ENCODE results near the gene EIF4G3. TPM values are rescaled to one million over a fixed set of nuclear protein-coding genes. Genes with fewer than 3 reads are reported as not detected.

Gene EIF4G3
- total and polyA plus RNA-seq, 2 of the 8 experiments (the other 6 are each of a cell fraction or from before 2014, with no cell fraction given) = 47.5 to 66.6 TPM

- H3K4me2 ChIP-seq (ENCODE audit: insufficient read depth in 1 of 2, low read depth in 2 of 2, low read length in 2 of 2) = no peak overlapping the region
Measured at GRCh38 chr1:21089731-21090130, 87.0 kb downstream of the EIF4G3 start.

More at GRCh38 chr1:21089731-21090130, 87.0 kb downstream of the EIF4G3 start:
- H2BK15ac ChIP-seq (ENCODE audit: low read length) = no peak overlapping the region
- no peaks in the 10 kb centered on the region for H3K23me2 ChIP-seq (ENCODE audit: low read depth, low read length)
- no peak overlapping the region for H3K23ac ChIP-seq (ENCODE audit: insufficient read length)
- POLR2A ChIA-PET (ENCODE audit: partially characterized antibody) = no interaction called here
- peaks cover 0 to 2% of the 10 kb centered on the region in 2 experiments for H4K20me1 ChIP-seq (replicated peaks in 1 of 2; ENCODE audit: control insufficient read depth in 1 of 2, insufficient read depth in 2 of 2, low read length in 2 of 2)
- H3K27me3 ChIP-seq (replicated peaks in 1 of 4; ENCODE audit: control insufficient read depth in 3 of 4, extremely low read depth in 1 of 4, insufficient read depth in 3 of 4, low read length in 3 of 4) = no peaks in the 10 kb centered on the region
- no peak for TF ChIP-seq JUN (IDR thresholded peaks at IDR 0.05; ENCODE audit: low read depth, low read length)
- no peak for TF ChIP-seq MAFK (IDR thresholded peaks at IDR 0.05; ENCODE audit: low read depth, low read length)
- no peak overlapping the region for H3K27ac ChIP-seq (ENCODE audit: low read depth, low read length)
- no peak overlapping the region for H4K5ac ChIP-seq (ENCODE audit: insufficient read length, low read depth, low read length)
- H3K4ac ChIP-seq (replicated peaks; ENCODE audit: insufficient read length, low read depth, low read length) = no peak overlapping the region
- no peak for DNase-seq (ENCODE audit: low read depth in 1 of 2, low spot score in 2 of 2)
- H3K79me1 ChIP-seq (ENCODE audit: low read depth, low read length) = no peaks in the 10 kb centered on the region
- H3K18ac ChIP-seq (ENCODE audit: extremely low read depth, low read length) = no peak overlapping the region
- no peak overlapping the region for H4K8ac ChIP-seq (ENCODE audit: extremely low read depth, insufficient read depth, low read length)
- no peak for FAIRE-seq
- H3K4me3 ChIP-seq (ENCODE audit: extremely low read depth in 1 of 4, insufficient read depth in 2 of 4, low read depth in 3 of 4, low read length in 4 of 4) = no peak overlapping the region
- no peaks in the 10 kb centered on the region for H3K4me1 ChIP-seq (replicated peaks in 1 of 4; ENCODE audit: control insufficient read depth in 3 of 4, insufficient read depth in 4 of 4, low read length in 3 of 4)
- H2BK5ac ChIP-seq (ENCODE audit: low read depth, low read length) = no peak overlapping the region
- no peak overlapping the region for H3K9ac ChIP-seq (replicated peaks in 1 of 4; ENCODE audit: extremely low read depth in 1 of 4, low read depth in 3 of 4, low read length in 3 of 4)
- no peak overlapping the region for H2BK120ac ChIP-seq (replicated peaks; ENCODE audit: low read depth, low read length)
- H3K56ac ChIP-seq (replicated peaks; ENCODE audit: insufficient read length, low read depth, low read length) = no peak overlapping the region
- H3K79me2 ChIP-seq (ENCODE audit: control insufficient read depth in 1 of 2, insufficient read depth in 2 of 2, low read length in 2 of 2) = peaks cover 0 to 27% of the 10 kb centered on the region in 2 experiments; a peak in 2 of 4 replicates
- no peak overlapping the region for H2BK12ac ChIP-seq (ENCODE audit: low read depth, low read length)
- no peaks in the 10 kb centered on the region for H3K9me3 ChIP-seq (ENCODE audit: insufficient read depth in 2 of 2, low read depth in 1 of 2, low read length in 1 of 2)
- H2AFZ ChIP-seq (ENCODE audit: low read length) = no peak overlapping the region
- H3K36me3 ChIP-seq (ENCODE audit: control insufficient read depth in 2 of 4, insufficient read depth in 4 of 4, low read length in 3 of 4) = peaks cover 0 to 11% (median 3%) of the 10 kb centered on the region in 4 experiments; a peak in 4 of 8 replicates
- no peak overlapping the region for H2AK5ac ChIP-seq (ENCODE audit: low read depth, low read length)
- H4K91ac ChIP-seq (replicated peaks; ENCODE audit: insufficient read length, low read length) = no peak overlapping the region
- CTCF ChIA-PET (ENCODE audit: partially characterized antibody) = interaction anchor here (0.8 to 1.0 kb wide), 2 partner anchors 9 to 32 kb away, joined by 3 to 4 read pairs; no protein-coding TSS in a partner anchor
- no peak overlapping the region for H2BK20ac ChIP-seq (ENCODE audit: low read length)
- H3K14ac ChIP-seq (ENCODE audit: insufficient read length) = no peak overlapping the region
